Adipocyte (in vitro differentiated cells): ENCODE results near the gene SIGLEC10.
A peak's percentile ranks its signal among the peaks of the same experiment; 100 is the strongest.
"Not testable (repeated sequence)": the region's sequence is repeated elsewhere in the genome, so short reads cannot be mapped to it uniquely, and the experiment has no call there.

Experiments used
- DNase-seq: peaks from one replicate; pipeline ENCODE4 v3.0.0-alpha.2; 2015; ENCODE audit warnings: low read depth
- H3K27me3 ChIP-seq: replicated peaks from 2 replicates; pipeline ENCODE4 v1.7.0; 2013; ENCODE audit warnings: mild to moderate bottlenecking, low read length, moderate library complexity; ENCODE audit not compliant: control insufficient read depth, insufficient read depth
- H3K36me3 ChIP-seq: 2 replicates; pipeline ENCODE4 v1.7.0; 2013; ENCODE audit warnings: low read length, mild to moderate bottlenecking, moderate library complexity; ENCODE audit not compliant: control insufficient read depth, insufficient read depth, severe bottlenecking
- H3K4me1 ChIP-seq: 2 replicates; pipeline ENCODE4 v1.7.0; 2013; ENCODE audit warnings: mild to moderate bottlenecking, low read length, moderate library complexity; ENCODE audit not compliant: control insufficient read depth, insufficient read depth
- H3K4me3 ChIP-seq: 2 replicates; pipeline ENCODE4 v1.7.0; 2013; ENCODE audit warnings: mild to moderate bottlenecking, low read length, moderate library complexity
- H3K9ac ChIP-seq: 2 replicates; pipeline ENCODE4 v1.7.0; 2013; ENCODE audit warnings: mild to moderate bottlenecking, low read length, moderate library complexity
- H3K9me3 ChIP-seq: 2 replicates; pipeline ENCODE4 v1.7.0; 2013; ENCODE audit warnings: mild to moderate bottlenecking, low read length, moderate library complexity; ENCODE audit not compliant: control insufficient read depth

Gene SIGLEC10

DNA sequence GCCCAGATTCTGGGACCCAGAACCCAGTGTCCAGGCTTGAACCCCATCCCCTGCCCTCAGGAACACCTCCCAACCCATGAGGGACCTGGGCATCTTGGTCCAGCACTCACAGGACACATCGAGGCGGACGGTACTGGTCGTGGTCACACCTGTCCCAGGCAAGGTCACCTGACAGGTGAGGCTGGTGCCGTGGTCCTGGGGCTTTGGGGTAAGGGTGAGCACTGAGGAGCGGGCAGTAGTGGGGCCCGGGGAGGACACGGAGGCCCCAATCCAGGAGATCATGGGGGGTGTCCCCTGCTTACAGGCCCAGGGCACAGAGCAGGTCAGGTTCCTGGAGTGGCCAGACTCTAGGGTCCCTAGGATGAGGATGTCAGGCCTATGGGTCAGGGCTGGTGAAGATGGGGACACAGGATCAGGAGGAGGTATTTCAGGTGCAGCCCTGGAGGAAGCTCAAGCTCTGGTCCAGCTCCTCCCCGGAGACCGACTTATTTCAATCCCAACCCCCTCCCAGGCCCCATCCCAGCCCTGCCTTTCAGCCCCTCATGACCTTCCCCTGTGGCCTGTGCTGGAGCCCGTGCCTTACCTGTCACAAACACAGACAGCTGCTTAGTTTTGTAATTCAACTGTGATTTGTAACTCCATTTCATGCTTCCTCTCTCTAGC lies 40.0 kb upstream of the SIGLEC10 start:
- Histone ChIP-seq H3K27me3 (peaks cover 14% of the 10 kb centered on the region), H3K4me1 (no peaks in the 10 kb centered on the region), H3K4me3 (no peak overlapping the region), H3K36me3 (no peaks in the 10 kb centered on the region), H3K9me3 (no peaks in the 10 kb centered on the region), H3K9ac (no peak overlapping the region)
- no peak for DNase-seq

DNA sequence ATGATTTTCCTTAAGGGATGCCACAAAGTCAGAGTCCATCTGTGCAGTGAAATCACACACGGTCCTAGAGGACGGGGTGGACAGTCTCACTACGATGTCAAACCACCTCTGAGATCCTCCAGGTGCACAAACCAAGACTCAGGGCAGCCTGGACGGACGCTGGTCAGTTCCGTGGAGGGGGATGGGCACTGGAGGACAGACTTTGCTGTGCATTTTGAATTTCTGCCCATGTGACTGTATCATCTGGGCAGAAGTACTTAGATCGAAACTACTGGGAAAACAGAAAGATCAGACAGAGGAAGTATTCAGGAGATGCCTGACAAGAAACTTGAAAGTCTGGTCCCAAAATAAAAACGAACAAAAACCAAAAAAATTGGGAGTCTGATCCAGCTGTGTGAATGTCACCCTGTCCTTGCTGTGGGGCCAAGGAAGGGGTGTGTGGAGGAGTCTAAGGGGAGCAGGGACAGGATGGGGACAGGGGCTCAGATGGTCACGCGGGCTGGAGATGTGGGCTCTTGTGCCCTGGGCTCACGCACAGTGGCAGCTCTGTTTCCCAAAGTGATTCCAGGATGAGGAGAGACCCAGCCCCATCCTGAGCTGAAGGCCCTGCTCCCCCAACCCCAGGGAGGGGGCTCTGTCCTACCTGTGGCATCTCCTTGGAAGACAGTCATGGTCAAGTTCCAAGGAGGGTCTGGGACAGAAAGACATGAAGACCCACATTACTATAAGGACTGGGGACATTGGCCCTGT lies 39.3 kb upstream of the SIGLEC10 start:
- no peaks in the 10 kb centered on the region for H3K4me1 ChIP-seq
- H3K27me3 ChIP-seq: peaks cover 9% of the 10 kb centered on the region
- no peak for DNase-seq
- no peak overlapping the region for H3K9ac ChIP-seq
- H3K9me3 ChIP-seq: no peaks in the 10 kb centered on the region
- no peaks in the 10 kb centered on the region for H3K36me3 ChIP-seq
- H3K4me3 ChIP-seq: no peak overlapping the region

DNA sequence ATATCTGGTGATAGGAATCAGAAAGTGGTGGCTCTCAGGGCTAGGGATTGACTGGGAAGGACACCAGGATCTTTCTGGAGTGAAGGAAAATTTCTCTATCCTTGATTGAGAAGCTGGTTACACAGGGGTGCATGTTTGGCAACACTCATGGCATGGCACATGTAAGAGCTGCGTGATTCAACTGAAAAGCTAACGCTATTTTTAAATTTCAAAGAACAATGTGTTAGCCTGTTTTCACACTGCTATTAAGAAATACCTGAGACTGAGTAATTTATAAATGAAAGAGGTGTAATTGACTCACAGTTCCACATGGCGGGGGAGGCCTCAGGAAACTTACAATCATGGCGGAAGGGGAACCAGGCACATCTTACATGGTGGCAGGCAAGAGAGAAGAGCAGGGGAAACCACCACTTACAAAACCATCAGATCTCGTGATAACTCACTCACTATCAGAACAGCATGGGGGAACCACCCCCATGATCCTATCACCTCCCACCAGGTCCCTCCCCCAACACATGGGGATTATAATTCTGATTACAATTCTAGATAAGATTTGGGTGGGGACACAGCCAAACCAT lies 33.4 kb upstream of the SIGLEC10 start:
- Histone ChIP-seq H3K36me3 (no peaks in the 10 kb centered on the region), H3K4me1 (no peaks in the 10 kb centered on the region), H3K4me3 (no peak overlapping the region)

DNA sequence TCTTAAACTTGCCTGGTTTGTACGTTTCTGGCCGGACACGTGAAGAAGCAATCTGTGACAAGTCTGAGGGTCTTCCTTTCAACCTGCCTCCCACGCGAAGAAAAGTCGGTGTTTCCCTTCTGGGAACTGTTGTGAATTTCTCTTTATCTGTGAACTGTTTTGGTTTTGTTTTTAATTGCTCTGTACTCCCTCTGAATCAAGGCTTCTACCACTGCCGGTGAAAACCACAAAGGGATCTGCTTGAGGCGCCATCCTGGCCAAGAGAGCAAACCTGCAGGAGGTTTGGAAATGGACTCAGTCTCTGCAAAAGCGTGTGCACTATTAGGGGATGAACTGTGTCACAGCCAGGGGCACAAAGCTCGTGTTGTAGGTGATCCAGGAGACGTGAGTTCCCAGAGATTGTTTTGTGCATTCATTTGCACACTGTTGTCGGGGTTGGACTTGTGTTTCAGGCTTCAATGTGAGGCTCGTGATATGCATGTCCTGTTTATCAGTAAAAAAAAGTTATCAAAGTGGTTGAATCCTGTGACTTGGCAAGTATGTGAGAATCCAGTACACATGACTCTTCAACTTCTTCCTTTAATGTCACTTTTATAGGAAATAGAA lies 31.1 kb upstream of the SIGLEC10 start:
- Histone ChIP-seq H3K36me3 (no peaks in the 10 kb centered on the region), H3K4me3 (no peak overlapping the region), H3K27me3 (no peaks in the 10 kb centered on the region), H3K9me3 (no peaks in the 10 kb centered on the region), H3K4me1 (no peaks in the 10 kb centered on the region), H3K9ac (no peak overlapping the region)
- no peak for DNase-seq

More for the DNA sequence above, 33.4 kb upstream of the SIGLEC10 start:
- no peak for DNase-seq
- H3K9me3 ChIP-seq: no peaks in the 10 kb centered on the region
- no peak overlapping the region for H3K9ac ChIP-seq
- no peaks in the 10 kb centered on the region for H3K27me3 ChIP-seq

DNA sequence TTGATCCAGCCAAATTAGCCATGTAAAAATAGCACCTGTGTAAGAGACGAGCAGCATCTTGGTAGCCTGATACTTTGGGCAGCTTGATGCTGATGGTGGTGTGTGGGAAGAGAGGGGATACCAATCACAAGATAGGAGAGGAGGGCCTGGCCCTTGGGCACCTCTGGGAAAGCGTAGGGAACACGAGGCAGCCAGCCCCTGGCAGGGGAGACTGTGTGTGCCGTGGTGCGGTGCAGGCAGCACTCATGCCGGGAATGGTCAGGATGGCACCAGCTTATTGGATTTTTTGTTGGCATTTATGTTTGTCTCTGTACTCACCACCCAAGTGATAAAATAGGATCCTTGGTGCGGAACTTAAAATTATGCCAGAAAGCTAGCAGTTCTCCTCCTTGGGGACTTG lies 30.6 kb upstream of the SIGLEC10 start:
- Histone ChIP-seq H3K27me3 (no peaks in the 10 kb centered on the region), H3K4me1 (no peaks in the 10 kb centered on the region), H3K9me3 (no peaks in the 10 kb centered on the region), H3K9ac (no peak overlapping the region), H3K36me3 (no peaks in the 10 kb centered on the region), H3K4me3 (no peak overlapping the region)
- DNase-seq: no peak

DNA sequence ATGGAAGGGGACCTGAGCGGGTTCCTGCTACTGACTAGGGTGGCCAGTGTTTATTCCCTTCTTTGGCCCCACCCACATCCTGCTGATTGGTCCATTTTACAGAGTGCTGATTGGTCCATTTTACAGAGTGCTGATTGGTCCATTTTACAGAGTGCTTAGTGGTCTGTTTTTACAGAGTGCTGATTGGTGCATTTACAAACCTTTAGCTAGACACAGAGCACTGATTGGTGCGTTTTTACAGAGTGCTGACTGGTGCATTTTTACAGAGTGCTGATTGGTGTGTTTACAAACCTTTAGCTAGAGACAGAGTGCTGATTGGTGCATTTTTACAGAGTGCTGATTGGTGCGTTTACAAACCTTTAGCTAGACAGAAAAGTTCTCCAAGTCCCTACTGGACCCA lies 30.1 kb upstream of the SIGLEC10 start:
- not testable (repeated sequence) for H3K27me3 ChIP-seq, H3K36me3 ChIP-seq, H3K9me3 ChIP-seq, H3K9ac ChIP-seq, H3K4me3 ChIP-seq, H3K4me1 ChIP-seq, DNase-seq

DNA sequence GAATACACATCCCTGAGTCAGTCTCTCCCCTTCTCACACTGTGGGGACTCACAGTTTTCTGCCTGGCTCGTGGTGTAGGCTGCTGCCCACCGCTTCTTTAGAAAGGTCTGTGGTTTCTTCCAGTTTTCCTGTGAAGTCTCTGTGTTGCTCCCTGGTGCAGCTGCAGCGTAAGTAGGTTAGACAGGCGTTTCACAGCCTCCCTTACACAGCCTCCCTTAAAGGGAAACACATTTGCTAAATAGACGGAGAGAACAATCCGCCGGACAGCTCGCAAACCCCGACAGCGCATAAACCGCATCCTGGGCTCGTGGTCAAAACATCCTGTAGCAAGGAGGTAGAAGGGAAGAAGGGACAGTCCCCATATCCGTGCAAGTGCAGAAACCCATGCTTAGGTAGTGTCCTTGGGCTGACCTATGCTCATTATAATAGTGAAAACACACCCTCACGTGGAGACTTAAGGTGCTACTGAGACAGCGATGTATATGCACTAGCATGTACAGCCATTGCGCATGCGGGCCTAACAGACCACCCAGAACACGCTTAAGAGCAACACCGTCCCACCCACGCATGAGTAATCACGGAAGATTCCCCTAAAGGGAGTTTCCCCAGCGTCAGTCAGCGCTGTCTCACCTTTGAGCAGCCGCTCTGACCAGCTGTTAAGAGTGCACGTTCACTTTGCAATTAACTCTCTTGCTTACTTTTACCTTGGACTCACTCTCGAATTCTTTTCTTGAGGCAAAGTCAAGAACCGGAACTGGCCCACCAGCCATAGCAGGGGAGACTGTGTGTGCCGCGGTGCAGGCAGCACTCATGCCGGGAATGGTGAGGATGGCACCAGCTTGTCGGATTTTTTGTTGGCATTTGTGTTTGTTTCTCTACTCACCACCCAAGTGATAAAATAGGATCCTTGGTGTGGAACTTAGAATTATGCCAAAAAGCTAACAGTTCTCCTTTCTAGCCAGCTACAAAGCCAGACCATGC lies 24.3 kb upstream of the SIGLEC10 start:
- Histone ChIP-seq H3K9ac (no peak overlapping the region), H3K27me3 (peaks cover 8% of the 10 kb centered on the region), H3K9me3 (no peaks in the 10 kb centered on the region), H3K36me3 (no peaks in the 10 kb centered on the region), H3K4me3 (no peak overlapping the region), H3K4me1 (no peaks in the 10 kb centered on the region)
- DNase-seq: no peak

DNA sequence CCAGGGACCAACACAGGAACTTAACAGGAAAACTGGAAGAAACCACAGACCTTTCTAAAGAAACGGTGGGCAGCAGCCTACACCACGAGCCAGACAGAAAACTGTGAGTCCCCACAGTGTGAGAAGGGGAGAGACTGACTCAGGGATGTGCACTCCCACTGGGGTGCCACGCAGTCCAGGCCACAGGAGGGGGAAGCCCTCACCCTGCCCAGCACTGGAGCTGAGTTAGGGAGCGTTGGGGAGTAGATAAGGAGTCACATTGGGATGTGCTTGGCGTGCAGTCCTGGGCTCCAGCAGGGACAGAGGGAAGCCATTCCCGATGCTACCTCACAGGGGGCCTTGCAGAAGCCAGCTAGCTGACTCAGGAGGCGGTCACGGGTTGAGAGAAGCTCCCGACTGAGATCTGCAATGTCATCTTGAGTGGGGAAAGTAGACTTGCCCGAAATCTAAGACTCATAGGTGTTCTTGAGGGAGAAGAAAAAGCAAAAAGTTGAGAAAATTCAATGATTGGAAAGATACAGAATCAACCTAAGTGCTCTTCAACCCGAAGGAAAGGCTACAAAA lies 23.5 kb upstream of the SIGLEC10 start:
- Histone ChIP-seq H3K36me3 (no peaks in the 10 kb centered on the region), H3K4me1 (no peaks in the 10 kb centered on the region), H3K27me3 (peaks cover 15% of the 10 kb centered on the region), H3K4me3 (no peak overlapping the region), H3K9me3 (no peaks in the 10 kb centered on the region), H3K9ac (no peak overlapping the region)
- DNase-seq: no peak

DNA sequence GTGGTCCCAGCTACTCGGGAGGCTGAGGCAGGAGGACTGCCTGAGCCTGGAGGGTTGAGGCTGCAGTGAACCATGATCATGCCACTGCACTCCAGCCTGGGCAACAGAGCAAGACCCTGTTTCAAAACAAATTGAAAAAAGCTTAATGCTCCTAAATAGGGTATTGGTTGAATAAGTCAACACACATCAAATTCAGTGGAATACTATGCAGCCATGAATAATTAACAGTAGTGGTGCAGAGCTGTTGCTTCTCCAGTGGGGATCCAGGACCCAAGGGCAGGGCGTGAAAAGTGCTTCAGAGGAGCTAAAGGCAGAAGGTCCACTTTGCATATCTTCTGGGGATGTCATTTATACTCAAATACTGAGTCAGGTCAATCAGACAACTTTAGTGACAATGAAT lies 22.6 kb upstream of the SIGLEC10 start:
- Histone ChIP-seq H3K4me3 (no peak overlapping the region), H3K4me1 (no peaks in the 10 kb centered on the region), H3K9me3 (no peaks in the 10 kb centered on the region), H3K36me3 (no peaks in the 10 kb centered on the region), H3K27me3 (peaks cover 15% of the 10 kb centered on the region), H3K9ac (no peak overlapping the region)
- no peak for DNase-seq

DNA sequence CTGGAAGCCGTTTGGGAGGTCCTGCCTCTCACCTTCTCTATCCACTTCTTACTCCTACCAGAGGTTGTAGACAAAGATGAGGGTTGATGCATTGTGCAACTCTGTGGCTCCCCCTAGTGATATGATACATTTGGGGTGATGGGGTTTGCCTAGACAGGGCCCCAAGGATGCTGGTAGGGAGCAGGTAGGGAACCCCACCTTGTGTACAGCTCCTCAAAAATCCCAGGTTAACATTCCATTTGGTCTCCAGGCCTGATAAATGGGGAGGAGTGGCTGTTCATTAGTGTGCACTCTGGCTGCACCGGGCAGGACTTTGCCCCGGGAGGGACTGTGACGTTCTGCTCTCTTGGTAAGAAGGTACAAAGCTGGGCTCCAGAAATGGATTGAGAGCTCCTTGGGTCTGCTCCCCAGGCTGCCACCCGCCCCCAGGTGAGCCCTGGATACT lies 21.6 kb upstream of the SIGLEC10 start:
- Histone ChIP-seq H3K4me1 (no peaks in the 10 kb centered on the region), H3K4me3 (no peak overlapping the region), H3K36me3 (no peaks in the 10 kb centered on the region), H3K9me3 (no peaks in the 10 kb centered on the region), H3K9ac (no peak overlapping the region), H3K27me3 (peaks cover 15% of the 10 kb centered on the region)
- DNase-seq: peak; percentile 33
